Measurements from ENCODE around the gene CYP21A2.
"Not testable (repeated sequence)": the region's sequence is repeated elsewhere in the genome, so short reads cannot be mapped to it uniquely, and the experiment has no call there.

Gene CYP21A2

DNA sequence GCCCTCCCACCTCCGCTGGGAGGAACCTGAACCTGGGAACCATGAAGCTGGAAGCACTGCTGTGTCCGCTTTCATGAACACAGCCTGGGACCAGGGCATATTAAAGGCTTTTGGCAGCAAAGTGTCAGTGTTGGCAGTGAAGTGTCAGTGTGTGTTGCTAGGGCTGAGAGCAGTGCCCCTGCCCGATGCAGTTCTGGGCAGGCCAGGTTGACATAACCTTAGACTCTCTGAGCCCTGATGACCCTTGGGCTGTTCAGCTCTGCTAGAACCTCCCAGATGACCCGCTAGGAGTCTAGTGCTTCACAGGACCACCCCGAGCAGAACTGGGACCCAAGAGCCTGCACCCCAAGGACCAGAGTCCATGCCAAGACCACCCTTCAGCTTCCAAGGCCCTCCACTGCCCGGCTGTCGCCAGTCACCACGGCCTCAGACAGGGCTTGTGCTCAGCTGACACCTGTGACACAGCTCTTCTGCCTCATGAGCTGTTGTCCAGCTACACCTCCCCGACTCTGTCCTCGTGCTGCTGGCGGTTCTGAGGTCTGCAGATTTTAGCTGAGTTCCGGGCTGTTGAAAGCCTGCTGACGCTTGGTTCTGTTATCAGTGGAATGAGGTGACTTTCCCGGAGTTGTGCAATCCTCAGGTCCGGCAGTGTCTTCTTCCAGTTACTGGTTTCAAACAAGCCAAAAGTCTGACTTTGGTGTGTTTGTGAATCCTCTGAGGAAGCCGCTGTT is 2.8 kb upstream of the CYP21A2 start:
- not testable (repeated sequence) for DNase-seq (ENCODE audit: low spot score)

DNA sequence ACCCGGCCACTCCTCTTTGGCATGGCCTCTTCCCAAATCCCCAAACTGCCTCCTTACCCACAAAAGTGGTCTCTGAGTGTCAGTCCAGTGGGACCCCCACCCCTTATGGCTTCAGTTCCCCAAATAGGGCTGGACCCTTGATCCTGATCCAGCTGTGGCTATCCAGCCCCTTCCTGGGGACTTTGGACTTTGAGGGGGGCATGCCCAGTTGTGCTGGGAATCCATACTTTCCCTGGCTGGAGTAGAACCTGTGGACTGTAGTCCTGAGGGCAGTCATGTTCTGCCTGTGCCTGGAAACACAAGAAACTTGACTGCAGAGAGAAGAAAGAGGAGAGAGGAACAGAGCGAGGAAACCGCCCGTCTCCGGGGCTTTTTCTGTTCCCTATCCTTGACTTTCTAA is 1.1 kb upstream of the CYP21A2 start:
- not testable (repeated sequence) for DNase-seq (ENCODE audit: low spot score)

DNA sequence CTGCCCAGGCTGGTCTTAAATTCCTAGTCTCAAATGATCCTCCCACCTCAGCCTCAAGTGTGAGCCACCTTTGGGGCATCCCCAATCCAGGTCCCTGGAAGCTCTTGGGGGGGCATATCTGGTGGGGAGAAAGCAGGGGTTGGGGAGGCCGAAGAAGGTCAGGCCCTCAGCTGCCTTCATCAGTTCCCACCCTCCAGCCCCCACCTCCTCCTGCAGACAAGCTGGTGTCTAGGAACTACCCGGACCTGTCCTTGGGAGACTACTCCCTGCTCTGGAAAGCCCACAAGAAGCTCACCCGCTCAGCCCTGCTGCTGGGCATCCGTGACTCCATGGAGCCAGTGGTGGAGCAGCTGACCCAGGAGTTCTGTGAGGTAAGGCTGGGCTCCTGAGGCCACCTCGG is 663 bp downstream of the CYP21A2 start:
- not testable (repeated sequence) for DNase-seq (ENCODE audit: low spot score)

DNA sequence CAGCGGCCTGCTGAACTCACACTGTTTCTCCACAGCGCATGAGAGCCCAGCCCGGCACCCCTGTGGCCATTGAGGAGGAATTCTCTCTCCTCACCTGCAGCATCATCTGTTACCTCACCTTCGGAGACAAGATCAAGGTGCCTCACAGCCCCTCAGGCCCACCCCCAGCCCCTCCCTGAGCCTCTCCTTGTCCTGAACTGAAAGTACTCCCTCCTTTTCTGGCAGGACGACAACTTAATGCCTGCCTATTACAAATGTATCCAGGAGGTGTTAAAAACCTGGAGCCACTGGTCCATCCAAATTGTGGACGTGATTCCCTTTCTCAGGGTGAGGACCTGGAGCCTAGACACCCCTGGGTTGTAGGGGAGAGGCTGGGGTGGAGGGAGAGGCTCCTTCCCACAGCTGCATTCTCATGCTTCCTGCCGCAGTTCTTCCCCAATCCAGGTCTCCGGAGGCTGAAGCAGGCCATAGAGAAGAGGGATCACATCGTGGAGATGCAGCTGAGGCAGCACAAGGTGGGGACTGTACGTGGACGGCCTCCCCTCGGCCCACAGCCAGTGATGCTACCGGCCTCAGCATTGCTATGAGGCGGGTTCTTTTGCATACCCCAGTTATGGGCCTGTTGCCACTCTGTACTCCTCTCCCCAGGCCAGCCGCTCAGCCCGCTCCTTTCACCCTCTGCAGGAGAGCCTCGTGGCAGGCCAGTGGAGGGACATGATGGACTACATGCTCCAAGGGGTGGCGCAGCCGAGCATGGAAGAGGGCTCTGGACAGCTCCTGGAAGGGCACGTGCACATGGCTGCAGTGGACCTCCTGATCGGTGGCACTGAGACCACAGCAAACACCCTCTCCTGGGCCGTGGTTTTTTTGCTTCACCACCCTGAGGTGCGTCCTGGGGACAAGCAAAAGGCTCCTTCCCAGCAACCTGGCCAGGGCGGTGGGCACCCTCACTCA is 1.4 kb downstream of the CYP21A2 start:
- not testable (repeated sequence) for DNase-seq (ENCODE audit: low spot score)

DNA sequence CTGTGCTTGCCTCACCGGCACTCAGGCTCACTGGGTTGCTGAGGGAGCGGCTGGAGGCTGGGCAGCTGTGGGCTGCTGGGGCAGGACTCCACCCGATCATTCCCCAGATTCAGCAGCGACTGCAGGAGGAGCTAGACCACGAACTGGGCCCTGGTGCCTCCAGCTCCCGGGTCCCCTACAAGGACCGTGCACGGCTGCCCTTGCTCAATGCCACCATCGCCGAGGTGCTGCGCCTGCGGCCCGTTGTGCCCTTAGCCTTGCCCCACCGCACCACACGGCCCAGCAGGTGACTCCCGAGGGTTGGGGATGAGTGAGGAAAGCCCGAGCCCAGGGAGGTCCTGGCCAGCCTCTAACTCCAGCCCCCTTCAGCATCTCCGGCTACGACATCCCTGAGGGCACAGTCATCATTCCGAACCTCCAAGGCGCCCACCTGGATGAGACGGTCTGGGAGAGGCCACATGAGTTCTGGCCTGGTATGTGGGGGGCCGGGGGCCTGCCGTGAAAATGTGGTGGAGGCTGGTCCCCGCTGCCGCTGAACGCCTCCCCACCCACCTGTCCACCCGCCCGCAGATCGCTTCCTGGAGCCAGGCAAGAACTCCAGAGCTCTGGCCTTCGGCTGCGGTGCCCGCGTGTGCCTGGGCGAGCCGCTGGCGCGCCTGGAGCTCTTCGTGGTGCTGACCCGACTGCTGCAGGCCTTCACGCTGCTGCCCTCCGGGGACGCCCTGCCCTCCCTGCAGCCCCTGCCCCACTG is 2.3 kb downstream of the CYP21A2 start:
- not testable (repeated sequence) for DNase-seq (ENCODE audit: low spot score)

DNA sequence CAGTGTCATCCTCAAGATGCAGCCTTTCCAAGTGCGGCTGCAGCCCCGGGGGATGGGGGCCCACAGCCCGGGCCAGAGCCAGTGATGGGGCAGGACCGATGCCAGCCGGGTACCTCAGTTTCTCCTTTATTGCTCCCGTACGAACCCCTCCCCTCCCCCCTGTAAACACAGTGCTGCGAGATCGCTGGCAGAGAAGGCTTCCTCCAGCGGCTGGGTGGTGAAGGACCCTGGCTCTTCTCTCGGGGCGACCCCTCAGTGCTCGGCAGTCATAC is 2.8 kb downstream of the CYP21A2 start:
- not testable (repeated sequence) for DNase-seq (ENCODE audit: low spot score)

DNA sequence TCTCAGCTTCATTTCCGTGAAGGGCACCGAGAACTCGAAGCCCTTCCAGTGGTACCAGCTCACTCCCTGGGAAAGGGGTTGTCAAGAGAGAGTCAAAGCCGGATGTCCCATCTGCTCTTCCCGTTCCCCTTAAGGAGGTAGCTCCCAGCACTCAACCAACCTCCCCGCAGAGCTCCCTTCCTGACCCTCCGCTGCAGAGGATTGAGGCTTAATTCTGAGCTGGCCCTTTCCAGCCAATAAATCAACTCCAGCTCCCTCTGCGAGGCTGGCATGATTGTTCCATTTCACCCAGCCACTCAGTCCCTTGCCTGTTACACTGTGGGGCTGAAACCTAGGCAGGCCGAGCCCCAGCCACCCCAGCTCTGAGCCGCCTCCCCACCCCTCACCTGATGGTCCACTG is 3.2 kb downstream of the CYP21A2 start:
- not testable (repeated sequence) for DNase-seq (ENCODE audit: low spot score)

DNA sequence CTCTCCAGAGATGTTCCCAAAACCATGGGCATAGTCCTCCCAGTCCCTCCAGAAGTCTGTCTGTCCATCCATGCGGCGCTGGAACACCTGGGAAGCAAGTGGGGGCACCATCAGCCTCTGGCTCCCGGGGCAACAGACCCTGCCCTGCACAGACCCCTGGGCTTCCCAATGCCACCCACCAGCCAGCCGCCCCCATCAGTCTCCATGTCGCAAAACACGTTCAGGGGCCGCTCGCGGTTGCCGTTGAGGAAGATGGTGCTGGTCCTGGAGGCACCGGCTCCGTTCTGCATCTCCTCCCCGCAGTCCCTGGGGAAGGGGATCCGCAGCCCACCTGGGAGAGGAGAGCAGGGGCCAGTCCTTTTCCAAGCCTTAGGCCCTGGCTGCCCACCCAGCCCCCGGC is 4.1 kb downstream of the CYP21A2 start:
- not testable (repeated sequence) for DNase-seq (ENCODE audit: low spot score)

DNA sequence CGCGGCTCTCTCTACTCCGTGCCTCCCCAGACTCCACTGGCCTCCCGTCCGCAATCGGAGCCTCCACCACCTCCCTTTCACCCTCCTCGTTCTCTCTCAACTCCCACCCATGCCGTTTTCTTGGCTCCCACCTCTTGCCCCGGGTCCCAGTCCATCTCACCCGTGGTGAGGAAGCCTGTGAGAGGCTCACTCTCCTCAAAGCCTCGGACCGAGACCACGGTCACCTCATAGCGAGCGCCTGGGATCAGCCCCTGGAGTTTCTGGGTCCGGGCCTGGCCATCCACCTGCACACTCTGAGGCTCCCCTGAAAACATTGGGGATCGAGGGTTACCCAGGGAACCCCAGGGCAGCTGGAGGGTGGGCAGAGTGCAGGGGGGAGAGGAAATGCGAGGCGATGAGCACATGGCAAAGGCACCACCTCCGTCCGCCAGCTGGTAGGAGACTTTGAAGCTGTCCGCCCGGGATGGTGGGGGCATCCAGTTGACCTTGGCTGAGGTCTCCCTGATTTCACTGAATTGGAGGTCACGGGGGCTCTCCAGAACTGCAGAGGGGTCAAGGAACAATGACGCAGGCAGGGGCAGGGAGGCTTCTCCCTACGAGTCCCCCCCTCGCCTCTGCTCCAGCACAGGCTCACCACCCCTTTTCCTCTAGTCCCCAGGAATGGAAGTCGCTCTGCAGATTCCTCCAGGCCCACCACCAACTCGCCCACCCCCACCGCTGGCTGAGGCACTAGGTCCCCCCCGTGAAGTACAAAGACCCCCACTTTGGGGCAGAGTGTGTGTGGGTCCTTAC is 5.6 kb downstream of the CYP21A2 start:
- not testable (repeated sequence) for DNase-seq (ENCODE audit: low spot score)

DNA sequence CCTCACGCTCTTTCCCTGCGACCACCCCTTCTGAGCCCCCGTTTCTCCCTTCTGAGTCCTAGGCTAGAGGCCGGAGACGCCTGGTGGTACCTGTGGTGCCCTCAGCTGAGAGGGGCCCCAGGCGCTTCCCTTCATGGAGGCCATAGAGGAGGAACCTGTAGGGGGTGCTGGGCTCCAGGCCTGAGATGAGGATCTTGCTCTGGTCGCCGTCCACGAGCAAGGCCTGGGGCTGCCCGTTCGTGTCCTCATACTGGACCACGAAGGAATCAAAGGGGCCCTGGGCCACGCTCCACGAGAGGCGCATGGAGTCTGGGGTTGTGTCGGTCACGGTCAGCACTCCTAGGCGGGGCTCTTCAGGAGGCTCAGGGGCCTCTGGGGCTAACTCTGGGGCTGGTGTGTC is 6.7 kb downstream of the CYP21A2 start:
- not testable (repeated sequence) for DNase-seq (ENCODE audit: low spot score)

DNA sequence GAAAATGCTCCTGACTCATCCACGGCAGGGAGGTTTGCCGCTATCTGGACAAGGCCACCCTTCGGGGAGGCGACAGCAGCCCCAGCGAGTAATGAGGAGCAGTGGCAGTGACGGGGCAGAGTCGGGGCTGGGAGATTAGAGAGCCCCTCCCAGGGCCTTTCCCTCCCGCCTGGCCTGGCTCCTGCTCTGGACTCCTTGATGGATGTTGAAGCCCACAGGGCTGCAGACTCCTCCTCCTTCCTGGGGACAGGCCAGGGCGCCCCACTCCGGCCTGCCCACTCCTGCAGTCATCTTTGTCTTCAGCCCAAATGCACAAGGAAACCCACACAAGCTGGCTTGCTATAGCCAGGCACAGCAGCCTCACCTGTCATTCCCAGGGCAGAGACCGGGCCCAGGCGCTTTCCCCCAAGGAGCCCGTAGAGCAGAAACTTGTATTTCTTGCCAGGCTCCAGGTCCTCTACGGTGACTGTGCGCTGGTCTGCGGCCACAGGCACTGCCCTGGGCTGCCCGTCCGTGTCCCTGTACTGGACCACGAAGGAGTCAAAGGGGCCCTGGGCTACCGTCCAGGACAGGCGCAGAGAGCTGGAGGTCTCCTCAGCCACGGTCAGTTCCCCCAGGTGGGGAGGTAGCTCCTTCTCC is 7.7 kb downstream of the CYP21A2 start:
- DNase-seq (ENCODE audit: low spot score), result peak; percentile 46

DNA sequence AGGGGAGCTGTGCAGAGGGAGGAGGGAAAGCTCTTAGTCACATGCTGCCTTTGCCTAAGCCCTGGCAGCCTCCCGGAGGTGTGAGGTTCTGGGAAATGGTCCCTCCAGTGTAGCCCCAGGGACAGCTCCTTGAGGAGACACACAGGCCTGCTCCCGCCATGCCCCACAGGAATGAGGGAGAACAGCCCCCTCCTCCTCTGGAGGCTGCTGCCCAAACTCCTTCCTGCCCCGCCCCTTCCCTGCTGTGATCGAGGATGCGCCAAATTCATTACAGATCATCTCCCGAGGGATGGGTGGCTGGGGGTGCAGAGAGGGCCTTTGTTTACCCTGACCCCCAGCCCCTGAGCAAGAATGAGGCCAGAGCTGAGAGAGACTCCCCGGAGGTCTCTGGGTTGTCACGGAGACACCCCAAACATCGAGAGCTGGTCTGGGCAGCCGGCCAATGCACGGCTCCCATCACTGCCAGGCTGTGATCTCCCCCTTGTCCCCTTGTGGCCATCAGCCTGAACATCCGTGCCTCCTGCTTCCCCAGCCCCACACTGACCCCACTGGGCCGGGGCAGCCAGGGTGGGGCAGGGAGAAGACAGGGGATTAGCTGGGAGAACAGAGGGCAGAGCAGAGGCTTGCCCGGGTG is 8.4 kb downstream of the CYP21A2 start:
- DNase-seq (ENCODE audit: low spot score), result no peak

DNA sequence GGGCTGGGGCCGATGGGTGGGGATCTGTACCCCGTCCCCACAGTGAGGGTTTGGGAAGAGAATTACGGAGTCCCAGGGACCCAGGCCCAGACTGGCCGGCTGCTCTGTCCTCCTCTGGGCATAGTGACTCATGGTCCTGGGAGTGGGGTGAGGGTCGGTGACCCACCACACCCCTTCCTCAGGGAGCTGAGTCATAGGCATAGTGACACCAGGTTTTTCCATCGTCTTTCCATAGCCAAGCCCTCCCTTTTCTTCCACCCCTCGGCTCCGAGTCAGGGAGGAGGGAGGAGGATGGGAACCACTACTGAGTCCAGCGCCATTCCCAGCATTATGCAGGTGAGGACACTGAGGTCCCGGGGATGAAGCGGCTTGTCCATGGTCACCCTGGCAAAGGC is 8.9 kb downstream of the CYP21A2 start:
- no peak for DNase-seq (ENCODE audit: low spot score)

DNA sequence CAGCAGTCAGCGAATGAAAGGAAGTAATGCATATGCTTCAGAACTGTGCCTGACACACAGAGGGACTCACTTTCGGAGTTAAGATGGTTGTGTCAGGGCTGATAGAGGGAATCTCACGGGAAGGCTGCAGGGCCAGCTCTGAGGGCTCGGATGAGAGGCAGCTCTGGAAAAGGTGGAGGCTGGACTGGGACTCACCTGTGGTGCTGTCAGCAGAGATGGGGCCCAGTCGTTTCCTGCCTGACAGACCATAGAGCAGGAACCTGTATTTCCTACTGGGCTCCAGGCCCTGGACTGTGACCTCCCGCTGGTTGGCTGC is 9.3 kb downstream of the CYP21A2 start:
- no peak for DNase-seq (ENCODE audit: low spot score)

DNA sequence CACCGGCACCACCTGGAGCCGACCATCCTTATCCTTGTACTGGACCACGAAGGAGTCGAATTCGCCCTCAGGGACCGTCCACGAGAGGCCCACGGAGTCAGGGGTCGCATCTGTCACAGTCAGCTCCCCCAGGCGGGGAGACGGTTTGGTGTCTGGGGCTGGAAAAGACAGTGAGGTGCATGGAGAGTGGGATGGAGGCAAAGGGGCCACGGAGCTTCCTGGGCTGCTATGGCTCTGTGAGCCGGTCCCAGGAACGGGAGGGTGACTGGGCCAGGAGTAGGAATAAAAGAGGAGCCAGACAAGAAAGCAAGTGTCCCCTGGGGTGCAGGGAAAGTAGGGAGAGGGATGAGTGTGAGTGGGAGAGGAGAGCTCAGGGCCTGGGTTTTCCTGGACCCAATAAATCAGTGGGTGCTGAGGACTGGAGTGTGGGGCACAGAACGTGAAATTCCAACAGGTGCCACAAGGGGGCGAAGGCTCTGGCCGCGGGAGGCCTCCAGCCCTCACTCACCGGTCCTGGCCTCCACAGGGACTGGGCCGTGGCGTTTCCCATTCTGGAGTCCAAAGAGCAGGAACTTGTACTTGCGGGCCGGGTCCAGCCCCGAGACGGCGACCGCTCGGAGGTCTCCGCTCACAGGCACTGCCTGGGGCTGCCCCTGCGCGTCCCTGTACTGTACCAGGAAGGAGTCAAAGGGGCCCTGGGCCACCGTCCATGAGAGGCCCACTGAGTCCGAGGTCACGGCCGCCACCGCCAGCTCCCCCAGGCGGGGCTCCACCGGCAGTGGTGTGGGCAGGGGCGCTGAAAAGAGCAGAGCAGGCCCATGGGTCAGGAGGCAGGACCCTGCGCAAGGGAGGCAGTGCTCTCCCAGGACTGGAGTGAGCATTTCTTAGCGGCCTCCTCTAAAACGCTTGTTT is 9.9 kb downstream of the CYP21A2 start:
- DNase-seq (ENCODE audit: low spot score), result peak; percentile 71

DNA sequence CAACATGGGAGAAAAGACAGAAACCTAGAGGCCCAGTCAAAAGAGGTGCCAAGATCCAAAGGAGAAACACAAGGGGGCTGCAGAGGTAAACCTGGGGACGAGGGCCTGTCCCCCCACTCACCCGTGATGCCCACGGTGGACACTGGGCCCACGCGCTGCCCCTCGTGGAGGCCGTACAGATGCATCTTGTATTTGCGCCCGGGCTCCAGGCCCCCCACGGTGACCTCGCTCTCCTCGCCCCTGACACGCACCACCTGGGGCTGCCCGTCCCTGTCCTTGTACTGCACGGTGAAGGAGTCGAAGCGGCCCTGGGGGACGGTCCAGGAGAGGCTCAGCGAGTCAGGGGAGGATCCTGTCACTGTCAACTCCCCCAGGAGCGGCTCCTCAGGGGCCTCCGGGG is 10.9 kb downstream of the CYP21A2 start:
- DNase-seq (ENCODE audit: low spot score), result not testable (repeated sequence)

DNA sequence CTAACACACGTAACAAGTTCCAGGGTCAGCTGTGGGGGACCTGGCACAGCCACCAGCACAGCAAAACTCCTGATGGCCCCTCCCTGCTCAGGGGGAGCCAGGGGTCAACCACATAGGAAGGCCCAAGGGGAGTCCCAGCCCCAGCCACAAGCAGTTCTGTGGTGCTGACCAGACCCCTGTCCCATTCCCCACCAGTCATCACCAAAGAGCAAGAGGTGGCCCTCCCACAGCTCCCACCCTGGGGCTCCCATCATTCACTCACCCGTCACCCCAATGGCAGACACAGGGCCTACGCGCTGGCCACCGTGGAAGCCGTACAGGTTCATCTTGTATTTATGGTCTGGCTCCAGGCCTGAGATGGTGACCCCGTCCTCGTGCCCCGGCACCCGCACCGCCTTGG is 11.5 kb downstream of the CYP21A2 start:
- not testable (repeated sequence) for DNase-seq (ENCODE audit: low spot score)

DNA sequence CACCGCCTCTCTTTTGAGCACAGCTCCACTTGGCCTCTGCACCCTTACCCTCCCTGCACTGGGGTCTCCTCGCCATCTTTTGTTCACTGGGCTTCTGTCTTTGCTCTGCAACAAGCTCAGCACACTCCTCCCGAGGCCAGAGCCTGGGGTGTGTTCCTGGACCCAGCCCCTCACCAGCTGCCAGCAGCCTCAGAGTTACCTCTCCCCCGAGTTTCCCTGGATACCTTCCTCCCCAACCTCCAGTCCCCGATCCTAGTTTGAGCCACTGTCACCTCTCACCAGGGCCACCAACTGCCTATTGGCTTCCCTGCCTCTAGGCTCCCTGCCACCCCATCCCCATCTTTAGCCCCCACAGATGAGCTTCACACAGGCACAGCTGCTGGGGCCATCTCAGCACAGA is 12.3 kb downstream of the CYP21A2 start:
- DNase-seq (ENCODE audit: low spot score), result no peak

DNA sequence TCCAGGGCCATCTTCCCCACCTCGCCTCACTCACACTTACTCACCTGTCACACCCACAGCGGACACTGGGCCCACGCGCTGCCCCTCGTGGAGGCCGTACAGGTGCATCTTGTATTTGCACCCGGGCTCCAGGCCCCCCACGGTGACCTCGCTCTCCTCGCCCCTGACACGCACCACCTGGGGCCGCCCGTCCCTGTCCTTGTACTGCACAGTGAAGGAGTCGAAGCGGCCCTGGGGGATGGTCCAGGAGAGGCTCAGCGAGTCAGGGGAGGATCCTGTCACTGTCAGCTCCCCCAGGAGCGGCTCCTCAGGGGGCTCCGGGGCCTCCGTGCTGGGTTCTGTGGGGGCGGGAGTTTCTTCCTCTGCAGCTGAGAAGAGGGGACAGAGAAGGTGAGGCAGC is 14.4 kb downstream of the CYP21A2 start:
- DNase-seq (ENCODE audit: low spot score), result not testable (repeated sequence)

DNA sequence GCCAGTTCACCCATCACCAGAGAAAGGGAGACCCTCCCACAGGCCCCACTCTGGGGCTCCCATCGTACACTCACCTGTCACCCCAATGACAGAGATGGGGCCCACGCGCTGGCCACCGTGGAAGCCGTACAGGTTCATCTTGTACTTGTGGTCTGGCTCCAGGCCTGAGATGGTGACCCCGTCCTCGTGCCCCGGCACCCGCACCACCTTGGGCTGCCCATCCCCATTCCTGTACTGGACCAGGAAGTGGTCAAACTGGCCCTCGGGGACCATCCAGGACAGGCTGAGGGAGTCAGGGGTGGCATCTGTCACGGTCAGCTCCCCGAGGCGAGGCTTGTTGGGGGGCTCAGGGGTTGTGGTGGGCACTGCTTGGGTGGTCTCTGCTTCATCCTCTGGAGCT is 15.1 kb downstream of the CYP21A2 start:
- DNase-seq (ENCODE audit: low spot score), result not testable (repeated sequence)
